ENCODE results near the gene LIPC. TPM values are rescaled to one million over a fixed set of nuclear protein-coding genes. Genes with fewer than 3 reads are reported as not detected.
"Not testable (repeated sequence)": the region's sequence is repeated elsewhere in the genome, so short reads cannot be mapped to it uniquely, and the experiment has no call there.

The LIPC gene
- total and polyA plus RNA-seq, 8 donors, result 0.11 to 1.0 (median 0.60) TPM

DNA sequence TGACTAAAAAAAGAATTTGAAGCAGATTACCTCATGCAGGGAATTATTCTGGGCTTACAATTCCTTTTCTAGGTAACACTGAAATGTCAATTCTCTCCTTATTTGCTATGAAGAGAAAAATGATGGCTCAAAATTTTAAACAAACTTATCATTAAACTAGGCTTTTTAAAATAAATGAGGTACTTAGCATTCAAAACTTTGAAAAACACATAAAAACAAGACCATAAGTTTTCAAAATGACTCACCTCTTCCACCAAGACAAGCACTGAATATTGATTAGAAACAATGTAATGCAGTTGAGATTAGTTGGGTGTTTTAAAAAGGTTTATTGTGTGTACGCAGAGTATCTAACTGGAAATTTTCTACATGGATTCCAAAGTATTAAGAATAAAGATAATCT lies 163.1 kb downstream of the LIPC start:
- peaks cover 0 to 16% of the 10 kb centered on the region in 2 donors for H3K36me3 ChIP-seq
- ATAC-seq (no peak), DNase-seq (no peak)
- no peaks in the 10 kb centered on the region for H3K9me3 ChIP-seq
- no peak for TF ChIP-seq CTCF (IDR thresholded peaks at IDR 0.05)
- no peak overlapping the region for H3K27ac ChIP-seq
- intact Hi-C loops (cut with DNase I), result no loop called here
- no peak overlapping the region for H3K4me3 ChIP-seq
- H3K4me1 ChIP-seq, result peaks cover 0 to 9% of the 10 kb centered on the region in 2 donors
- H3K27me3 ChIP-seq, result no peaks in the 10 kb centered on the region

- H3K27ac ChIP-seq, result no peak overlapping the region
- no peak overlapping the region for H3K4me3 ChIP-seq
- intact Hi-C loops (cut with DNase I), result no loop called here
- DNase-seq (no peak), ATAC-seq (no peak)
- H3K4me1 ChIP-seq, result peaks cover 0 to 9% of the 10 kb centered on the region in 2 donors
- H3K36me3 ChIP-seq, result peaks cover 0 to 16% of the 10 kb centered on the region in 2 donors
- TF ChIP-seq CTCF (IDR thresholded peaks at IDR 0.05), result no peak
- no peaks in the 10 kb centered on the region for H3K27me3 ChIP-seq
- no peaks in the 10 kb centered on the region for H3K9me3 ChIP-seq
These were observed 163.9 kb downstream of the LIPC start for GRCh38 chr15:58595516-58596263.

DNA sequence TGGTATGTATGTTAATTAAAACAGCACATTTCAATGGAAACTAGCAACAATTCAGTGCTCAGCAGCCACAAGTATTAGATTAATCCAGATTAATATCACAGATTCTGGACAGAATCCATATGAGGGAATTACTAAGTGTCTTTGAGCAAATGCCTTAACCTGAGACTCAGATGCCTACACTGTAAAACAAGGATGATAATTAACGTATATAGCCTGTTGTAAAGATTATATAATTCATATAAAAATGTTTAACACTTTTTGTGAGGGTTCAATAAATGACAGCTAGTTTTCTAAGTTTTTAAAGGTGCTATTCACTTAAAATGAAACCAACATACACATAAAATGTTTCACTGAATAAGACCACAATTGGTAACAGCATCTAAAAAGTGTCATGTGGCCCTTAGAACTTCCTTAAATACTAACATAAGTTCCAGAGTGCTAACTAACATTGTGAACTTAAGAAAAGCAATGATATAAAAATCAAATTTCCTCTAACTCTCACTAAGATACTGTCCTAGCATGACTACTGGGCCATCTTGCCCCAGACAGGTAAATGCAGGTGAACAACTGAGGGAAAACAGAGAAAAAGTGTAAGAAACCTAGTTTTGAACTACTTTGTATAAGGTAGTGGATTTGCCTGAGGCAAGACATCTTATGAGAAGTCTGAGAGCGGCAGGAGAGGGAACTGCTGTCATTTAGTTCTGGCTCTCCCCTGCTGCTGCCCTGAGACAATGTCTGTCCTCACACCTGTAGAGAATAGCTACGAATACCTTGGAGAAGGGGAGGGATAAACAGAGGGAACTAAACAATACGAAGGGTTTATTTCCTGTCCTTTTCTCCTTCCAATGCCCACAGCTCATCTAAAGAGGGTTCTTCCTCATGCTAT lies 166.4 kb downstream of the LIPC start:
- TF ChIP-seq CTCF (IDR thresholded peaks at IDR 0.05), result no peak
- ATAC-seq (peak; percentile 41), DNase-seq (no peak)
- intact Hi-C loops (cut with DNase I), result no loop called here
- H3K4me1 ChIP-seq, result peaks cover 0 to 9% of the 10 kb centered on the region in 2 donors
- H3K36me3 ChIP-seq, result peaks cover 0 to 32% of the 10 kb centered on the region in 2 donors
- no peaks in the 10 kb centered on the region for H3K9me3 ChIP-seq
- no peaks in the 10 kb centered on the region for H3K27me3 ChIP-seq
- no peak overlapping the region for H3K4me3 ChIP-seq
- H3K27ac ChIP-seq, result peak overlapping the region in 1 of 2 donors; percentile 55

DNA sequence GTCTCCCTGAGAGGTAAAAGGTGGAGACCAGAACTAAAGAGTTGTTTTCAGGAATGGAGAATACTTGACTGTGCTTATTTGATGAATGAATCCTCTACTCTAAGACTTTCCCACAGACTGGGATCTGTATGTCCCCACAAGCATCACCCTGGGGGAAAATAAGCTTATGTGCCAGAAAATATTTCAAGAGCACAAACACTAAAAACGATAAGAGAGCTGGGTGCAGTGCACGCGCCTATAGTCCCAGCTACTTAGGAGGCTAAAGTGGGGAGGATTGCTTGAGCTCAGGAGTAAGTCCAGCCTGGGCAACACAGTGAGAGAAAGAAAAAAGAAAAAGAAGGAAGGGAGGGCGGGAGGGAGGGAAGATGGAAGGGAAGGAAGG lies 167.0 kb downstream of the LIPC start:
- Histone ChIP-seq H3K4me3 (no peak overlapping the region), H3K27ac (peak overlapping the region in 1 of 2 donors; percentile 55), H3K36me3 (peaks cover 0 to 36% of the 10 kb centered on the region in 2 donors), H3K9me3 (no peaks in the 10 kb centered on the region), H3K27me3 (no peaks in the 10 kb centered on the region), H3K4me1 (peaks cover 0 to 9% of the 10 kb centered on the region in 2 donors)
- peak; percentile 55 for ATAC-seq
- TF ChIP-seq CTCF (IDR thresholded peaks at IDR 0.05), result no peak
- intact Hi-C loops (cut with DNase I), result no loop called here
- no peak for DNase-seq

GRCh38 chr15:58602823-58603222 lies 171.0 kb downstream of the LIPC start:
- no peak for TF ChIP-seq CTCF (IDR thresholded peaks at IDR 0.05)
- intact Hi-C loops (cut with DNase I), result no loop called here
- no peak overlapping the region for H3K4me3 ChIP-seq

GRCh38 chr15:58603927-58604326 lies 172.1 kb downstream of the LIPC start:
- DNase-seq; ATAC-seq; H3K4me1 ChIP-seq; intact Hi-C loops (cut with DNase I); H3K4me3 ChIP-seq; H3K9me3 ChIP-seq; H3K27me3 ChIP-seq; H3K27ac ChIP-seq: not testable (repeated sequence)
- peaks cover 0 to 42% of the 10 kb centered on the region in 2 donors for H3K36me3 ChIP-seq

More at GRCh38 chr15:58602823-58603222, 171.0 kb downstream of the LIPC start:
- Histone ChIP-seq H3K4me1 (peaks cover 0 to 4% of the 10 kb centered on the region in 2 donors), H3K27me3 (no peaks in the 10 kb centered on the region), H3K36me3 (peaks cover 0 to 41% of the 10 kb centered on the region in 2 donors), H3K27ac (no peak overlapping the region), H3K9me3 (no peaks in the 10 kb centered on the region)
- DNase-seq, result no peak
- ATAC-seq, result no peak

Measured in left lung (tissue), 10 donors.